AG09309 (cell line): ENCODE results near the gene TMEM38B.

Experiments used
- DNase-seq: peaks from one replicate; pipeline ENCODE4 v3.0.0-alpha.2; 2010; ENCODE audit warnings: low read depth
- H3K4me3 ChIP-seq: 2 replicates; pipeline ENCODE4 v1.5.1; 2011; ENCODE audit warnings: mild to moderate bottlenecking, low read depth, low read length, moderate library complexity; ENCODE audit not compliant: control insufficient read depth
- TF ChIP-seq, protein P1 (sequence below): IDR thresholded peaks from 2 replicates; pipeline ENCODE4 v1.5.1; 2011; ENCODE audit warnings: mild to moderate bottlenecking, low read depth, low read length, inconsistent platforms; ENCODE audit not compliant: insufficient read depth, control insufficient read depth; ENCODE audit errors: missing control alignments

TMEM38B gene, protein sequence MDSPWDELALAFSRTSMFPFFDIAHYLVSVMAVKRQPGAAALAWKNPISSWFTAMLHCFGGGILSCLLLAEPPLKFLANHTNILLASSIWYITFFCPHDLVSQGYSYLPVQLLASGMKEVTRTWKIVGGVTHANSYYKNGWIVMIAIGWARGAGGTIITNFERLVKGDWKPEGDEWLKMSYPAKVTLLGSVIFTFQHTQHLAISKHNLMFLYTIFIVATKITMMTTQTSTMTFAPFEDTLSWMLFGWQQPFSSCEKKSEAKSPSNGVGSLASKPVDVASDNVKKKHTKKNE

DNA sequence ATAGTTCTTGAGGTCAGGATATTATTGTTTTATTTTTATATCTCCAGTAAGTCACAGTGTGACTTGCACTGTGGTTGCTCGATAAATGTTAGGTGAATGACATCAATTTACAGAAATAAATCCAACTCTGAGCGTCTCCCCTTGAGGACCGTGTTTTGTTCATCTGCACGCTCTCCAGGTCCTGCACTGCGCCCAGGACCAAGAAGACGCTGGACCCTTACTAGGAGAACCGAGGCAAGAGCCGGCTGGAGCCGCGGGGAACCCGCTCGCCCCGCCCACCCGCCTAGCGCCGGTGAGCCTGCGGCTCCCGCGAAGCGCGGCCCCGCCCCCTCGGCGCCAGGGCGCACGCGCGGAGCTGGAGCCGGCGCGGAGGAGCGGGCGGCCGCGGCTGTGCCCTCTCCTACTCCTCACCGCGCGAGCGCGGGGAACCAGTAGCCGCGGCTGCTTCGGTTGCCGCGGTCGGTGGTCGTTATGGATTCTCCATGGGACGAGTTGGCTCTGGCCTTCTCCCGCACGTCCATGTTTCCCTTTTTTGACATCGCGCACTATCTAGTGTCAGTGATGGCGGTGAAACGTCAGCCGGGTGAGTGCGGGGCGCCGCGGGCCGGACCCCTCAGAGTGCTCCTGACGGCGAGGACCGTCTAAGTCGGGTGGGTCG lies at the start of gene TMEM38B:
TSS of gene TMEM38B (plus strand) at position 352 of the 658 bp plus-strand sequence. CDS start at position 472, 120 bp downstream.
- peak within 1 kb of the TSS; percentile 65 for H3K4me3 ChIP-seq
- DNase-seq: no peak
- TF ChIP-seq, protein P1, sequence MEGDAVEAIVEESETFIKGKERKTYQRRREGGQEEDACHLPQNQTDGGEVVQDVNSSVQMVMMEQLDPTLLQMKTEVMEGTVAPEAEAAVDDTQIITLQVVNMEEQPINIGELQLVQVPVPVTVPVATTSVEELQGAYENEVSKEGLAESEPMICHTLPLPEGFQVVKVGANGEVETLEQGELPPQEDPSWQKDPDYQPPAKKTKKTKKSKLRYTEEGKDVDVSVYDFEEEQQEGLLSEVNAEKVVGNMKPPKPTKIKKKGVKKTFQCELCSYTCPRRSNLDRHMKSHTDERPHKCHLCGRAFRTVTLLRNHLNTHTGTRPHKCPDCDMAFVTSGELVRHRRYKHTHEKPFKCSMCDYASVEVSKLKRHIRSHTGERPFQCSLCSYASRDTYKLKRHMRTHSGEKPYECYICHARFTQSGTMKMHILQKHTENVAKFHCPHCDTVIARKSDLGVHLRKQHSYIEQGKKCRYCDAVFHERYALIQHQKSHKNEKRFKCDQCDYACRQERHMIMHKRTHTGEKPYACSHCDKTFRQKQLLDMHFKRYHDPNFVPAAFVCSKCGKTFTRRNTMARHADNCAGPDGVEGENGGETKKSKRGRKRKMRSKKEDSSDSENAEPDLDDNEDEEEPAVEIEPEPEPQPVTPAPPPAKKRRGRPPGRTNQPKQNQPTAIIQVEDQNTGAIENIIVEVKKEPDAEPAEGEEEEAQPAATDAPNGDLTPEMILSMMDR: no peak

DNA sequence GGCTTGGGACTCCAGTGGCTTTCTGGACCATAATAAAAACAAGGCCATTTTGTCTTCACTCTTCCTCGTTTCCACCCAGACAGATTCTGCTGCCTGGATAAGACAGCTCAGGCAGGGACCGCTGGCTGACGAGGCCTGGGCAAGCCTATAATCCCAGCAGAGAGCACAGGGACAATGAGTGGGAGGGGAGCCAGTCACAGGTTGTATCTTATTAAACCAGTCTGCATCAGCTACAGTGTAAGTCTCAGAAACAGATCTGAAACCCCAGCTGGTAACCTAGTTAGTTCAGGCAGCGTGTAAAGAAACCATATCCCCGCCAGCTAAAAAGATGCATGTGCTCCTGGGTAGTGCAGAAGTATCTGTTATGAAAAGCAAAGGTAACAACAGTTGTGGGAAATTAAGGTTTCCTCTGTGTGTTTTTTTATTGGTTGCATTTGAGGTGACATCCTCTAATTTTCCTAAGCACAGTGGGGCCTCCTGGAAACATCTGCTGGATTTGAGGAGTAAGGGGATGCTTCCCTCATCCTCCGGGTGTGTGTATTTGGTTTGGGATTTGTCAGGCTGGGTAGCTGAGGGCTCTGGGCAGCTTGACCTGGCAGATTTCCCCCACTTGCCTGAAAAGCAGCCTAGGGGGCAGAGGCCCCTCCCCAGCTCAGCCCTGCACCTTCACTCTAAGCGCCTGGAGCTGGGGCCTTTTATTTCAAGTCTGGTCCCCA lies 47.3 kb upstream of the TMEM38B start:
- no peak overlapping the region for H3K4me3 ChIP-seq
- TF ChIP-seq, protein P1: no peak
- DNase-seq: no peak

DNA sequence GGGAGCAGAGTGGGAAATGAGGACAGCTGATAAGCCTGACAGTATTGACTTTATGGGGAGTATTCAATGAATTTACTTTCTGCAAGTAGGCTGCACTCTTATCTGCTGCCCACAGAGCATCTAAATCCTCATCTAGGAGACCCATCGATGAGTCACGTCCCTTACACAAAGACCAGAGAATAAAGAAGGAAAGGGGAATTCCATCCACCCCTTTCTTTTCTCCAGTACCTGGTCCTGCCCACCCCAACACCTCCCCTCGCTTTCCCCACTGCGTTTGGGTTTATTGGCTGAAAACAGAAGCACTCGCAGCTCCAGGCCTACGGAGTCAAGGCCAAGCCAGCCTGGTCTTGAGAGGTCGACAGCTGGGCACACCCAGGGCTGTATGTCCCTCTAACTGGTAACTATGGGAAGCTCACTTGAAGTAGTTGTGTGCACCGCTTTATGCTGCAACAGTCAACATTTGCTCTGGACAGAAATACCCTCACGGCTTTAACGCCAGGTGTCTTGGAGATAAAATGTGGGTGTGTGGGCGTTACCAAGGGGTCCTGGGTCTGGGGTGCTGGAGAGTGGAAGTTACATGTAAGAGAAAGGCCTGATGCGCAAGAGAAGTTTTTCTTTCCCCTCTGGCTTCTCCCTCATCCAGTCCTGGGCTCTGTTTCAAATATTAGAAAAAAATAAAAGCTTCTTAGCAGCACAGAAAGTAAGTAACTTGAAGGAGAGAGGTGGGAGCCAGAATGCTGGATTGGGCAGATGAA lies 46.6 kb upstream of the TMEM38B start:
- TF ChIP-seq, protein P1: no peak
- H3K4me3 ChIP-seq: no peak overlapping the region
- DNase-seq: no peak

DNA sequence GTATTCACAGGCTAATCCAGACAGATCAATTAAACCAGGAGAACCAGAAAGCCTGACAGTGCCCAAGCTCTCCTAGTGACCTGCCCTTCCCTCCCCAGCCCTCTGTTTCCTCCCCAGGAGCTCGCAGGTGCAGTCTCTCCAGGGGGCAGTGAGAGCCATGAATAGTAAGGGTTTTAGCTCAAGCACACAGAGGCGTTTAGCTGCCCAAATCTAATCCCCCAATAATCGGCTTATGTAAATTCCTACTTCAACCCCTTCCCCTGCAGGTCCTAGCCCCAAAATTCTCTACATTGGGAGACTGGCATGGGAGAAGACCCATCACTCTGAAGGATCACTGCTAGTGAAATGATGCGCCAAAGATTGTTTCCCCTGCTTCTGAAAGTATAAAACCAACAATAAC lies 42.5 kb upstream of the TMEM38B start:
- H3K4me3 ChIP-seq: no peak overlapping the region
- no peak for DNase-seq
- TF ChIP-seq, protein P1: no peak

DNA sequence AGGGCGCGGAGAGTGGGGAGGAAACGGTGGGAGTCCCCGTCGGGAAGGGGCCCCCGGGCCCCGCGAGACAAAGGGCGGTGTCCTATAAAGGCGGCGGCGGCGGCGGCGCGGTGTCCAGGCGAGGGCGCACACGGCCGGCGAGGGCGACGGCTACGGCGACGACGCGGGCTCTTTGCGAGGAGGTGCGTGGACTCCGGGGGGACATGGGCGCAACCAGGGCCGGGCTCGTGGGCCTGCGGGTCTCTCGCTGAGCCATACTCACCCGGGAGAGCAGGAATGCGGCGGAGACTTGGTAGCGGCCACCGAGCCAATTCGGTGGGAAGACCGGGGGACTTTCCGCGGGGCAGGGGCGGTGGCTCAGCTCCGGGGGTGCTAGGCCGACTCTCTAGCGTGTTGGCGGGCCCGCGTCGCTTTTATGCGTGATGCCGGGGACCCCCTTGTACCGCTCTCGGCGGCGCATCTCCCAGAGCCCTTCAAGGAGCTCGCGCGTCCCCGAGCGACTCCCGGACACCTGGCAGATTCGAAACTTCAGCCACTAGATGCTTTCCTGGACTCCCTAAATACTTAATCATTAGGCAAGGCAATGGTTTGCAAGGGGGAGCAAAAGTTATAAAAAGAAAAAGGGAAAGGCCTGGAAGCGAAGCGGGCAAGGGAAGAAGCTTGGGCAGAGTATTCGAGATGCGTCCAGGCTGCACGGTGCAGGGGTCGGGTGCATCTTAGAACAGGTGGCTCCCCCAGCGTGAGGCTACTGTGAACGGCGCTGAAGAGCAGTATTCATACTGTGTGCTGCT lies 38.0 kb upstream of the TMEM38B start:
- no peak for DNase-seq
- peak overlapping the region; percentile 45 for H3K4me3 ChIP-seq
- TF ChIP-seq, protein P1: peak; percentile 10
